SKM-1 treated with dmso at 0.1 percent for 144 hours (cell line): ENCODE results near the gene MFAP1.
"Not testable (repeated sequence)": the region's sequence is repeated elsewhere in the genome, so short reads cannot be mapped to it uniquely, and the experiment has no call there.

Experiments used
- DNase-seq: peaks from one replicate; lab custom pipeline; 2025; ENCODE audit not compliant: unreplicated experiment; lab: John Stamatoyannopoulos, UW

MFAP1 gene, protein sequence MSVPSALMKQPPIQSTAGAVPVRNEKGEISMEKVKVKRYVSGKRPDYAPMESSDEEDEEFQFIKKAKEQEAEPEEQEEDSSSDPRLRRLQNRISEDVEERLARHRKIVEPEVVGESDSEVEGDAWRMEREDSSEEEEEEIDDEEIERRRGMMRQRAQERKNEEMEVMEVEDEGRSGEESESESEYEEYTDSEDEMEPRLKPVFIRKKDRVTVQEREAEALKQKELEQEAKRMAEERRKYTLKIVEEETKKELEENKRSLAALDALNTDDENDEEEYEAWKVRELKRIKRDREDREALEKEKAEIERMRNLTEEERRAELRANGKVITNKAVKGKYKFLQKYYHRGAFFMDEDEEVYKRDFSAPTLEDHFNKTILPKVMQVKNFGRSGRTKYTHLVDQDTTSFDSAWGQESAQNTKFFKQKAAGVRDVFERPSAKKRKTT

DNA sequence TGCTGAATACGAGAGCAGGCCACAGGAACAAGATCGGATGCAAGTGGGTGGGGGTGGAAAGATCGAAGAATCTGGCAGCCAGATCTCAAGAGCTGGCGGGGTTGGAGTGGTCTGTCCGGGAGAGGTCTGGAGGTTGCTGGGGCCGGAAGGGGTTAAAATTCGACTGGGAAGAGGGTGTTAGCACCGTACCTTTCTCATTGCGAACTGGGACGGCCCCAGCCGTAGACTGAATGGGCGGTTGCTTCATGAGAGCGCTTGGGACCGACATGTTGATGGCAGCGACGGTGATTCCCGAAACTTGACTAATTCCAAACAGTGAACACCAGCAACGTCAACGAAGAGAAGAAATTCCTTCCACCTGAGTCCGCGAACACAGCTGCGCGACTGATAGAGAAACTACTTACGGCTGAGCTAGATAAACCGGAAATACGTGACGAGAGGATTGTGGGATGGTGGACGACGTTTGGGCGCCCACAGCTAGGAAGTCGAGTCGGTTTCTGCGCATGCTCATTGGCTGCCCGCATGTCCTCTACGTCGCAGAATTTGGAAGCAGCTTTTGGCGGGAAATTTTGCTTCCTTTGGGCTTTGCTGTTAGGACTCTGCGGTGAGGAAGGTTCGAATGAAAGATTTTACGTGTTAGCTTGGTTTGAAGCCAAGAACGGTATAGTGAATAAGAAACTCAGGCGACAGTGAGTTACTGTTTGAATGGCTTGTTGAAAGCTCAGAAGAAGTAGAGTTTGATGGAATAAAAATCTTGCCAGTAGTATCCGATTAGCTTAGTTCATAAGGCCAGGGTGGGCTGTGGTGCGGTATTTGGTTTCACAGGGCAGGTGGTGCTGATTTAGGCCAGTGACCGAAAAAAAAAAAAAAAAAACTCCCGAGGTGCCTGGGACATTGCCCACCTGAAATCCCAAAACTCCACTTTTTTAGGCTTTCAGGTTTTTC is at the start of gene MFAP1:
Gene MFAP1 (minus strand): TSS at position 389 of the 945 bp plus-strand sequence. CDS start 121 bp downstream, at position 268.
- peak; percentile 96 for DNase-seq

DNA sequence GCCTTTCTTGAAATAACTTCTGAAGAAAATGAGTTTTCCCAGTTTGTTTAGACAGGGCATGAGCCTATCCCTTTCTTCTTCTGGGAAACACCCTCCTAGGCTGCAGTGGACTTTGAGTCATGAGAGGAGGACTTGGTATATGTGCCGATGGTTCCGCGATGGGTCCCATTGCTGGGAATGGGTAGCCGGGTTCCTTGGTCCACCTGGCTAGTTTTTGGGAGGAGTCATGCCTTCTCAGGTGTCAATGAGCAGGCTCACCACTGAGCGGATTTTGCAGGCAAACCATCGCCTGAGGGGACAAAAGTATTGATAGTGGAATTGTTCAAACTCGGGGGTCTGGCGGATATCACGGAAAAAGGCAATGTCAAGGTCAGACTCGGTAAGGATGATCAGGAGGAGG is 49.2 kb upstream of the MFAP1 start:
- no peak for DNase-seq

DNA sequence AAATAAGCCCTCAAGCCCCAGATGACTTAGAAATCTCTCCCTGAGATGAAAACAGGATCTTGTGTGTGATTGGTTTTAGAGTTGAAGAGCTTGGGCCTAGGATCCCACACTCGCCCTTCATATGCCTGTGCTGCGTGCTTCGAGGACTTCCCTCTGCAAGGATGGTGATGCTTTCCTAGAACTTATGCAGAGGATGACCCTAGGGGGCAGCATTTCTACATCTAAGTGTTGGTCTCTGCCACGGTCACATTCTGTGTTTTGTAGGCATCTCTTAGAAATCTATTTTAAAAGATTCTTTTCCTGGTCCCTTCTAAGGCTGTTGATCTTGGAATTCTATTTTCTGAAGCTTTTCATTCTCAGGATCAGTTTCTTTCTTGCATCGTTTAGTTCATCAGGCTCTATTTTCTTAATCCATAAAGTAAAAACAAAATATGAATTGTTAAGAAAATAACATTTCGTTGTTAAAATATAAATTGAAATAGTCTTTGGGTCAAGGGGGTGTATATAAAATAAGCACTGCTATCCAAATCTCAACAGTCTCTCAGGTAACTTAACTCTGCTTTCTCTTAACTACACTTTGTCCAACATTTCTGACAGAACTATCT is 48.0 kb upstream of the MFAP1 start:
- DNase-seq: peak; percentile 31

DNA sequence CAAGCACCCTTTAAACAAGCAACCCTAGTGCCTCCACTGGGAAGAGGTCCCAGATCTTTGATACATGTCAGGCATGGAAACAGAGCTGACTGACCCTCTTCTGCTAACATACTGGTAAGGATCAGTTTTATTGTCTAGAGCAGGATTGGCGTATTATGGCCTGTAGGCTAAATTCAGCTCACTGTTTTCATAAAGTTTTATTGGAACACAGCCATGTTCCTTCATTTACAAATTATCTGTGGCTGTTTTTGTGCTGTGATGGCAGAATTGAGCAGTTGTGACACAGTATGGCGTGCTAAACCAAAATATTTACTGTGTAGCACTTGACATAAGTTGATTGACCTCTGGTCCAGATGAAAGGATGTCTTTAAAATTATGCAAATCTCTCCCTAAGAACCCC is 47.3 kb upstream of the MFAP1 start:
- DNase-seq: no peak

DNA sequence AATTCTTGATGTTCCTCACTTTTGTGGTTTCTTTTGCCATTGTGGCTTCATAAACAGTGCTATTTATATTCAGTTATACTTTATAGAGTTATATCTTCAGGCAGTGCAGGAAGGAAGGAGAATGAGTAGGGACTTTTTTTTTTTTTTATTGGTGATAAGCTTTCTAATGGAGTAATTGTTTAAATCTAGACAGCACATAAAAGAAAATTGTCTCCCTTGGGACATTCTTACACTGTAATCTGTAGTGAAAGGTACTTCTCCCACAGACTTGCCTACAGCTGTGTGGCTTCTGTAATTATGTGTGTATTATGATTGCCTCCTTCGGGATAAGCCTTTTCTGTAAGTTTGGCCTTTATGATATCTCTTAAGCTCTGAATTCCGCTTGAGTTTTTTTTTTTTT is 43.9 kb upstream of the MFAP1 start:
- no peak for DNase-seq

DNA sequence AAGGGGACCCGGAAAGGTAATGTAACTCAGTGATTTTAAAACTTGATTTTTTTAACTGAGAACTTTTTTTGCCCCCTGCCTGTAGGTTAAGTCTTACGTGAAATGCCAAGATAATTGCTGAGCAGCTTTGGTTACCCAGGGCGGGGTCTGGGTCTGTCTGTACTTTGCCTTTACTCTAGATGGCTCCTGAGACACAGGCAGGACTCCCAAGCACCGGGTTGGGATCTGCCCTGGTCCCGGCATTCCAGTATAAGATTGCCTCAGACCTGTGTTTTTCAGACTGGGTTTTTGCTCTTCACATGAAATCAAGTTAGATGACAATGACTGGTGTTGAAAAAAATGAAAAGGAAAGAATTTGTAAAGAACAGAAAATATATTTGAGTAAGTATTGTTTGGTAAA is 42.6 kb upstream of the MFAP1 start:
- no peak for DNase-seq

DNA sequence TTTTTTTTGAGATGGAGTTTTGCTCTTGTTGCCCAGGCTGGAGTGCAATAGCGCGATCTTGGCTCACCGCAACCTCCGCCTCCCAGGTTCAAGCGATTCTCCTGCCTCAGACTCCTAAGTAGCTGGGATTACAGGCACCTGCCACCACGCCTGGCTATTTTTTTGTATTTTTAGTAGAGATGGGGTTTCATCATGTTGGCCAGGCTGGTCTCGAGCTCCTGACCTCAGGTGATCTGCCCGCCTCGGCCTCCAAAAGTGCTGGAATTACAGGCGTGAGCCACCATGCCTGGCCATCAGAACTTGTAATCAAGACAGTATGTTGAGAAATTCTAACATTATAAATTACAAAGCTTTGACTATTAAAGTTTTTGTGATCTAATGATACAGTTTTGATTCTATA is 42.1 kb upstream of the MFAP1 start:
- not testable (repeated sequence) for DNase-seq

DNA sequence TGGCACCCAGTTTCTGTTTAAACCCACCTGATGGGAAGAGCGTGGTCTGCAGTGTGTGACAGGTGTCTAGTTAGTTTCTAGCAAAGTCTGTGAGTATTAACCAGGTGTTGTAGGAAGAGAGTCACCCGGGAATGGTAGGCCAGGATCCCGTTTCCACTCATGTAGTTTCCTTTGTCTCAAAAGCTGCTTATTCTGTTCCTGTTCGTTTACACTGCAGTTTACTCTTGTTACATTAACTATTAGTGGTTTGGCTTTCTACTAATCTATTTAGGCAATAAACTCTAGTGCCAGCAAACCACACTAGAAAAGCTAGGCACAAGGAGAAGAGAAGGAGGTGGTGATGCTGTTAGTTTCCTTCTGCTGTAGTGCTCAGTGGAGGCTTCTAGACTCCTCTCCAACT is 35.1 kb upstream of the MFAP1 start:
- no peak for DNase-seq

DNA sequence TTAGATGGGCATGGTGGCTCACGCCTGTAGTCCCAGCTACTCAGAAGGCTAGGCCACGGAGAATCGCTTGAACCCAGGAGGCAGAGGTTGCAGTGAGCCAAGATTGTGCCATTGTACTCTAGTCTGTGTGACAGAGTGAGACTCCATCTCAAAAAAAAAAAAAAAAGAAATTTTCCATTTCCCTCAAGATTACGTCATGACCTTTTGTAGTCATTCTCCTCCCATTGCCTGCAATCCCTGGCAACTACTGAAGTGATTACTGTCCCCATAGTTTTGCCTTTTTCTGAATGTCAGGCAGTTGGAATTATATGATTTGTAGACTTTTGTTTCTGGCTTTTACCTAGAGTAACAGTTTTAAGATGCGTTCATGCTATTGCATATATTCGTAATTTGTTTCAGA is 30.3 kb upstream of the MFAP1 start:
- DNase-seq: peak; percentile 10

DNA sequence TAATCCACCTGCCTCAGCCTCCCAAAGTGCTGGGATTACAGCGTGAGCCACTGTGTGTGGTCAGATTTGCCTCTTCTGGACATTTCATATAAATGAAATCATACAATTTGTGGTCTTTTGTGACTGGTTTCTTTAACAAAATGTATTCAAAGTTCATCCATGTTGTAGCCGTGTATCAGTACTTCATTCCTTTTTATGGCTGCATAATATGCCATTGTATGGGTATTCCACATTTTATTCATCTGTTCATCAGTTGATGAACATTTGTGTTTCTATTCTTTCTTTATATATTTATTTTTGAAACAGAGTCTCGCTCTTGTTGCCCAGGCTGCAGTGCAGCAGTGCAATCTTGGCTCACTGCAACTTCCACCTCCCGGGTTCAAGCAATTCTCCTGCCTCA is 28.1 kb upstream of the MFAP1 start:
- DNase-seq: no peak

DNA sequence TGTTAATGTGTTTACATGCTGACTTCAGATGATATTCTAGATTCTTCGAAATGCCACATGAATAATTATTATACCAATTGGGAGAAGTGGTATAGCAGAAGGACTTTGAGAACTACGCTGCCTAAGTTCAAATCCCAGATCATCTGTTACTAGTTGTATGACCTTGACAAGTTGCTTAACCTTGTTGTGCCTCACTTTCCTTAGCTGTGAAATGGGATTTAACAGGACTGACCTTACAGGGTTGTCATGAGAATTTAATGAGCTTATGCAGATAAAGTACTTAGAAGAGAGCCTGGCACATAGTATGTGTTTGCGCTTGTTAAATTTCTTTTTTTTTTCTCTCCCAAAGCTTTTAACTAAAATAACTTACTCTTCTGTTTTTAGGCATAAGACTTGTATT is 26.8 kb upstream of the MFAP1 start:
- no peak for DNase-seq

DNA sequence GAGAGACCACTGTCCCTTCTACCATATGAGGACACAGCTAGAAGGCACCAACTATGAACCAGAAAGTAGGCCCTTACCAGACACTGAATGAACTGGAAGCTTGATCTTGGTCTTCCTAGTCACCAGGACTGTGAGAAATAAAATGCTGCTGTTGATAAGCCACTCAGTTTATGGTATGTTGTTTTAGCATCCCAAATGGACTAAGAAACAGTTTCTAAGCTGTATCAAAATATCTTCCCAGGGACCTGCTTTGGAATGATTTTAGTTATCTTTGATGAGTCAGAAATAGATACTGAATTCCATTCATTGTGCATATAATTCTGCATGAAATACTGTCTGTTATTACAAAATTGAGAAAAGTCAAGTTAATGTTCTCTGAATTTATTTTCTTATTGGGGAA is 20.9 kb upstream of the MFAP1 start:
- DNase-seq: no peak

DNA sequence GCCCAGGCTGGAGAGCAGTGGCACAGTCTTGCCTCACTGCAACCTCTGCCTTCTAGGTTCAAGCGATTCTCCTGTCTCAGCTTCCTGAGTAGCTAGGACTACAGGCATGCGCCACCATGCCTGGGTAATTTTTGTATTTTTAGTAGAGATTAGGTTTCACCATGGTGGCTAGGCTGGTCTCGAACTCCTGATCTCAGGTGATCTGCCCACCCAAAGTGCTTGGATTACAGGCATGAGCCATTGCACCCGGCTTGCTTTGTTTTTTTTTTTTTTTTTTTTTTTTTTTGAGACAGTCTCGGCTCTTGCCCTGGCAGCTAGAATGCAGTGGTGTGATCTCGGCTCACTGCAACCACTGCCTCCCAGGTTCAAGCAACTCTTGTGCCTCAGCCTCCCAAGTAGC is 8.0 kb upstream of the MFAP1 start:
- DNase-seq: not testable (repeated sequence)

DNA sequence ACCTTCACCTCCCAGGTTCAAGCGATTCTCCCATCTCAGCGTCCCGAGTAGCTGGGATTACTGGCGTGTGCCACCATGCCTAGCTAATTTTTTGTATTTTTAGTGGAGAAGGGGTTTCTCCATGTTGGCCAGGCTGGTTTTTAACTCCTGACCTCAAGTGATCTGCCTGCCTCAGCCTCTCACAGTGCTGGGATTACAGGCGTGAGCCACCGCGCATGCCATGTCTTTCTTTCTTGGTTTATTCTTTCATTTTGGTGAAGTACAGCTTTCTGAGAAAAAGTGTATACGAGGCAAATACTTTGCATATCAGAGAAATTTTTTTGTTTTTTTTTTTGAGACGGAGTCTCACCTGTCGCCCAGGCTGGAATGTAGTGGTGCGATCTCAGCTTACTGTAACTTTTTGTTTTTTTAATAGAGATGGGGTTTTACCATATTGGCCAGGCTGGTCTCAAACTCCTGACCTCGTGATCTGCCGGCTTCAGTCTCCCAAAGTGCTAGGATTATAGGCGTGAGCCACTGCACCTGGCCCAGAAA is 7.1 kb upstream of the MFAP1 start:
- DNase-seq: not testable (repeated sequence)

DNA sequence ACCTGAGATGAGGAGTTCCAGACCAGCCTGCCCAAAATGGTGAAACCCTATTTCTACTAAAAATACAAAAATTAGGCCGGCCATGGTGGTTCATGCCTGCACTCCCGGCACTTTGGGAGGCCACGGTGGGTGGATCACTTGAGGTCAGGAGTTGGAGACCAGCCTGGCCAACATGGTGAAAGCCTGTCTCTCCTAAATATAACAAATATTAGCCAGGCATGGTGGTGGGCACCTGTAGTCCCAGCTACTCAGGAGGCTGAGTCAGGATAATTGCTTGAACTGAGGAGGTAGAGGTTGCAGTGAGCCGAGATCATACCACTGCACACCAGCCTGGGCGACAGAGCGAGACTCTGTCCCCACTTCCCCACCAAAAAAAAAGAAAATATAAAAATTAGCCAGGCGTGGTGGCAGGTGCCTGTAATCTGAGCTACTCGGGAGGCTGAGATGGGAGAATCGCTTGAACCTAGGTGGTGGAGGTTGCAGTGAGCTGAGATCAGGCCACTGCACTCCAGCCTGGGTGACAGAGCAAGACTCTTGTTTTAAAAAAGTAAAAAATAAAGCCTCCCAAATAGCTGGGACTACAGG is 6.3 kb upstream of the MFAP1 start:
- not testable (repeated sequence) for DNase-seq

DNA sequence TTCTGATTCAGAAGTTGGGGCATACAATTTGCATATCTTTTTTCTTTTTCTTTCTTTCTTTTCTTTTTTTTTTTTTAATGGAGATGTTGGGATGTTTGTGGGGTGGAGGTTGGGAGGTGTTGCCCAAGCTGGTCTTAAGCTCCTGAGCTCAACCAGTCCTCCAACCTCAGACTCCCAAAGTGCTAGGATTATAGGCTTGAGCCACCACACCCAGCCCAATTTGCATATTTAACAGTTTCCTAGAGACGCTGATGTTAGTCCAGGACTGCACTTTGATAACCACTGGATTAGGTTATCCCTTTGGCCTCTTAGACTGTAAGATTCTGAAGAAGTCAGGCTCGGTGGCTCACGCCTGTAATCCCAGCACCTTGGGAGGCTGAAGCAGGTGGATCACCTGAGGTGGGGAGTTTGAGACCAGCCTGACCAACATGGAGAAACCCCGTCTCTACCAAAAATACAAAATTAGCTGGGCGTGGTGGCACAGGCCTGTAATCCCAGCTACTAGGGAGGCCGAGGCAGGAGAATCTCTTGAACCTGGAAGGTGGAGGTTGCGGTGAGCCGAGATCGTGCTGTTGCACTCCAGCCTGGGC is 5.6 kb upstream of the MFAP1 start:
- DNase-seq: not testable (repeated sequence)

DNA sequence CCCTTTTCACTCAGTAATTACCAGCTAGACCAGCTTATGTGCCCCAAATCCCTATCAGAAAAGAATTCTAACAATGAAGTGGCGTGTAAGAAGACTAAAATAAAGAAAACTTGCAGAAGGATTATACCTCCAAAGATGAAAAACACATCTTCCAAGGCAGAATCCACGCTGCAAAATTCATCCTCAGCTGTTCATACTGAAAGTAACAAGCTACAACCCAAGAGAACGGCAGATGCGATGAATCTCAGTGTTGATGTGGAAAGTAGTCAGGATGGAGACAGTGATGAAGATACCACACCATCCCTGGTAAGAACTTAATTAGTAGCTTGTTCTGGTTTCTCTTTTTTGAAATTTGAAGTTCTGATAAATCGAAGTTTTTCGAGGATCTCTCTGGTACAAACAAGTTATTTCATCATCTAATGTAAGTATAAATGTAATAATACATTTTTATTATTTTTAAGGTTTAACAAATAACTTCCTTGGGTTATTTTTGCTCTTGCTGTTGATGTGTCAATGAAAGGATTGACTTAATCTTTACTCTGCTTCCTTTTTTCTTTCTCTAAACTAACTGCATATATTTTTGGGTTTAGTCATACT is 3.7 kb upstream of the MFAP1 start:
- no peak for DNase-seq

DNA sequence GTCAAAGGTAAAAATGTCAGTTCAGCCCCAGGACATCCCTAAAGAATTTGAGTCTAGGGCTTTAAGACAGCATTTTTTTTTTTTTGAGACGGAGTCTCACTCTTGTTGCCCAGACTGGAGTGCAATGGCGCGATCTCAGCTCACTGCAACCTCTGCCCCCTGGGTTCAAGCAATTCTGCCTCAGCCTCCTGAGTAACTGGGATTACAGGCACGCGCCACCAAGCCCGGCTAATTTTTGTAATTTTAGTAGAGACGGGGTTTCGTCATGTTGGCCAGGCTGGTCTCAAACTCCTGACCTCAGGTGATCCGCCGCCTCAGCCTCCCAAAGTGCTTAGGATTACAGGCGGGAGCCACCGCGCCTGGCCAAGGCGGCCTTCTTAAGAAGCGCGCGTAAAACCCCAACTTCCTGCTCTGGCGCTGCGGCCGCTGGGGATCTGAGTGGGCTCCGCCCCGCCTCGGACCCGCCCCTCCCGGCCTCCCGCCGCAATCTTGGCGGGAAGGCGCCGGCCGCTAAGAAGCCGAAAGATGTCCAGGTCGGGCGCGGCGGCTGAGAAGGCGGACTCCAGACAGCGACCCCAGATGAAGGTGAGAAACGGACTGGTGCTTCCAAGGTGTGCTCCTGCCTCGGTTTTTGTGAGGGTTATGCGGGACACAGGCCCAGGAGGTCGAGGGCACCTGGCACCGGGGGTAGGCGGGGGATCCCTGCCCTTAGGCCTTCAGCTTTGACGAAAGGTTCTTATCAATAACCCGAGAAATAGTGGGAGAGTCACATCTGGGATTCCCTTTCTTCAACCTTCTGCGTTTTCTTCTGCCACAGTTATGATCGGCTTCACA is 2.2 kb upstream of the MFAP1 start, which contains the start of gene WDR76:
Gene WDR76 (plus strand): TSS at position 495 of the 834 bp plus-strand sequence. CDS start 31 bp downstream, at position 526.
- peak; percentile 91 for DNase-seq

DNA sequence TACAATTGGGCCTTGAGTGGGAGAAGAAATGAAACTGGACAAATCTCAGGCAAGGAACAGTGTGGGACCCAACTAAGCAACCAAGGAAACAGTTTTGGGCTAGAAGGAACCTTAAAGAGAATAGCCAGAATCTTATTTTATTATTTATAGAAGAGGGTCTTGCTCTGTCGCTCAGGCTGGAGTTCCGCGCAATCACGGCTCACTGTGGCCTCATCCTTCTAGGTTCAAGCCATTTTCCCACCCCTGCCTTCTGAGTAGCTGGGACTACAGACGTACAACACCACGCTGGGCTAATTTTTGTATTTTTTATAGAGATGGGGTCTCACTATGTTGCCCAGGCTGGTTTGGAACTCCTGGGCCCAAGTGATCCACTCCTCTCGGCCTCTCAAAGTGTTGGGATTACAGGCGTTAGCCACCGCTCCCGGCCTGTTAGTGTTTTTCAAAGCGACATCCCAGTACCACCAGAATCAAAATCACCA is 1.6 kb upstream of the MFAP1 start:
- DNase-seq: no peak
